ENCODE data around the gene FBXO21. TPM values are rescaled to one million over a fixed set of nuclear protein-coding genes. Genes with fewer than 3 reads are reported as not detected.
"Not testable (repeated sequence)": the region's sequence is repeated elsewhere in the genome, so short reads cannot be mapped to it uniquely, and the experiment has no call there.

Gene FBXO21
- total and polyA plus RNA-seq, 2 donors (not counting 1 experiment from before 2014, with no cell fraction given) = 28.2 to 55.7 TPM

DNA sequence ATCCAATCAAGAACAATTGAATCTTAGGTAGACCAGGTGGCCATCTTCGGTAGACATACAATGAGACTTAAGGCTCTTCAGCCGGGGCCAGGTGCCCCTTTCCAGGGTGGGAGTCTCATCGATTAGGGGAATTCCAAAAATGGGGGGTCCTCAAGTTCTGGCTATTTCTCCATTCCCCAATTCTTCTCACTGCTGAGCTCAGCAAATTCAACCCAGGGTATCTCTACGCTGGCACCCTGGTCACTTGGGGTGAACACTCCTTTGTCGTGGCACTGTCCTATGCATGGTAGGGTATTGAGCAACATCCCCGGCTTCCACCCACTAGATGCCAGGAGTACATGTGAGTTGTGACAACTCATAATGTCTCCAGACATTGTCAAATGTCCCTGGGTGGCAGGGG, 34.9 kb upstream of the FBXO21 start:
- 92% methylated on average over 6 of the region's 6 CpGs for WGBS (ENCODE audit: insufficient coverage)
- POLR2A ChIA-PET = no interaction called here

GRCh38 chr12:117220947-117221346, 30.7 kb upstream of the FBXO21 start:
- POLR2A ChIA-PET; H3K9me3 ChIP-seq (ENCODE audit: control extremely low read depth in 1 of 3, control insufficient read depth in 2 of 3, insufficient read depth in 1 of 3, low read length in 2 of 3); H3K9ac ChIP-seq (ENCODE audit: low read length); H3K36me3 ChIP-seq (replicated peaks in 1 of 2; ENCODE audit: control extremely low read depth in 1 of 2, control insufficient read depth in 1 of 2, extremely low read depth in 1 of 2, insufficient read depth in 2 of 2, low read length in 1 of 2); H3K9me3 Mint-ChIP-seq (ENCODE audit: insufficient read depth); H3K4me3 ChIP-seq (ENCODE audit: control extremely low read depth in 1 of 5, extremely low read depth in 1 of 5, insufficient read depth in 1 of 5, low read depth in 2 of 5, low read length in 4 of 5); intact Hi-C loops (cut with micrococcal nuclease); H3K4me3 Mint-ChIP-seq; H3K27ac ChIP-seq (ENCODE audit: low read length in 2 of 2); H3K27me3 ChIP-seq (replicated peaks in 1 of 4; ENCODE audit: control extremely low read depth in 1 of 4, control insufficient read depth in 3 of 4, insufficient read depth in 4 of 4, low read length in 3 of 4); H3K4me2 ChIP-seq (replicated peaks; ENCODE audit: low read depth, low read length, poor library complexity, severe bottlenecking); H3K27ac Mint-ChIP-seq; H3K4me1 ChIP-seq (ENCODE audit: control insufficient read depth in 2 of 2, insufficient read depth in 2 of 2, low read length in 2 of 2); H4K20me1 ChIP-seq (ENCODE audit: control insufficient read depth, insufficient read depth, low read length, poor library complexity, severe bottlenecking); H3K79me2 ChIP-seq (ENCODE audit: control insufficient read depth, insufficient read depth, low read length); H3K4me1 Mint-ChIP-seq; ATAC-seq (ENCODE audit: low read depth); DNase-seq; H2AFZ ChIP-seq (ENCODE audit: insufficient read depth, low read depth, low read length, poor library complexity, severe bottlenecking): not testable (repeated sequence)
- H3K27me3 Mint-ChIP-seq = peaks cover 16% of the 10 kb centered on the region
- CTCF ChIA-PET = interaction anchor here (0.7 kb wide), 1 partner anchor 21 kb away, joined by 5 read pairs; no protein-coding TSS in a partner anchor
- WGBS (ENCODE audit: insufficient coverage) = 67% methylated on average over 1 of the region's 5 CpGs

More for the DNA sequence above, 34.9 kb upstream of the FBXO21 start:
- Histone ChIP-seq H3K4me1 (ENCODE audit: control insufficient read depth in 2 of 2, insufficient read depth in 2 of 2, low read length in 2 of 2) (no peaks in the 10 kb centered on the region), H2AFZ (ENCODE audit: insufficient read depth, low read depth, low read length, poor library complexity, severe bottlenecking) (no peak overlapping the region), H3K79me2 (ENCODE audit: control insufficient read depth, insufficient read depth, low read length) (no peaks in the 10 kb centered on the region), H3K4me2 (replicated peaks; ENCODE audit: low read depth, low read length, poor library complexity, severe bottlenecking) (no peak overlapping the region), H3K9ac (ENCODE audit: low read length) (no peak overlapping the region), H3K27me3 (replicated peaks in 1 of 4; ENCODE audit: control extremely low read depth in 1 of 4, control insufficient read depth in 3 of 4, insufficient read depth in 4 of 4, low read length in 3 of 4) (no peaks in the 10 kb centered on the region), H4K20me1 (ENCODE audit: control insufficient read depth, insufficient read depth, low read length, poor library complexity, severe bottlenecking) (no peaks in the 10 kb centered on the region), H3K27ac (ENCODE audit: low read length in 2 of 2) (no peak overlapping the region), H3K9me3 (ENCODE audit: control extremely low read depth in 1 of 3, control insufficient read depth in 2 of 3, insufficient read depth in 1 of 3, low read length in 2 of 3) (peaks cover 0 to 6% (median 0%) of the 10 kb centered on the region in 3 donors), H3K36me3 (replicated peaks in 1 of 2; ENCODE audit: control extremely low read depth in 1 of 2, control insufficient read depth in 1 of 2, extremely low read depth in 1 of 2, insufficient read depth in 2 of 2, low read length in 1 of 2) (no peaks in the 10 kb centered on the region), H3K4me3 (ENCODE audit: control extremely low read depth in 1 of 5, extremely low read depth in 1 of 5, insufficient read depth in 1 of 5, low read depth in 2 of 5, low read length in 4 of 5) (no peak overlapping the region)
- Mint-ChIP-seq H3K27ac (no peak overlapping the region), H3K4me3 (no peak overlapping the region), H3K9me3 (ENCODE audit: insufficient read depth) (no peaks in the 10 kb centered on the region), H3K4me1 (no peaks in the 10 kb centered on the region), H3K27me3 (peaks cover 10% of the 10 kb centered on the region)
- TF ChIP-seq CTCF (IDR thresholded peaks at IDR 0.05) (no peak), EZH2 (IDR thresholded peaks at IDR 0.05; ENCODE audit: borderline replicate concordance, insufficient read depth, low read depth, low read length, poor library complexity, severe bottlenecking) (no peak)
- DNase-seq = no peak
- intact Hi-C loops (cut with micrococcal nuclease) = no loop called here
- CTCF ChIA-PET = no interaction called here
- ATAC-seq (ENCODE audit: low read depth) = no peak
